Suppressor macrophage treated with lipopolysaccharide for 1 hour (primary cell): ENCODE data around the gene CIITA.
"Not testable (repeated sequence)": the region's sequence is repeated elsewhere in the genome, so short reads cannot be mapped to it uniquely, and the experiment has no call there.

Experiments
- DNase-seq, 3 donors: peaks; one replicate each; pipeline ENCODE4 v3.0.0-alpha.2; 2020 to 2022

Gene CIITA

DNA sequence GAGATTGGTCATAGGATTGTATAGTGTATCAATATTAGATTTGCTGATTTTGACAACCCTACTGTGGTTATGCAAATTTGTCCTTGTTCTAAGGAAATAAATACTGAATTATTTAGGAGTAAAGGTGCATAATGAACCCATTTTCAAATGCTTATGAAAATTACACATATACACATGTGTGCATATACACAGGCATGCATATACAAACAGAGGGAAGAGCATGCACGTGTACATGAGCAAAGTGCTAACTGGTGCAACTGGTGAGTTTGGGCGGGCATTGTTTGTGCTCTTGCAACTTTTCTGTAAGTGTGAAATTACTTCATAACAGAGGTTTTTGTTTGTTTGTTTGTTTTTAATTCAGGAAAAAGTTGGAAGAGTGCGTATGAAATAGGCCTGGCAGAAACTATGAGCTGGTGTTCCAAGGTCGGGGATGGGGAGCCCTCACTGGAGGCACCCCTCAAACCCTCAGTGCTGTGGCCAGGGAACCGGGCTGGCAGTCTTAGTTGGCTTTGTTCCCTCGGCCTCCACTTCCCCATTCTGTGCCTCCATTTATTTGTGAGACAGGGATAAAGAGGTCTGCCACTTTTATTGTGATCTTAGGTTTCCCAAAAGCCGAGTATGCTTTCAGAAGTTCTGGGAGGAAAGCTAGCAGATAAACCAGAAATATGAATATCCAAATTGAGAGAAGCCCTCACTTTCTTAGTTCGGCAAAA, 59.4 kb downstream of the CIITA start:
- DNase-seq = peak in 1 of 3 donors; percentile 20

DNA sequence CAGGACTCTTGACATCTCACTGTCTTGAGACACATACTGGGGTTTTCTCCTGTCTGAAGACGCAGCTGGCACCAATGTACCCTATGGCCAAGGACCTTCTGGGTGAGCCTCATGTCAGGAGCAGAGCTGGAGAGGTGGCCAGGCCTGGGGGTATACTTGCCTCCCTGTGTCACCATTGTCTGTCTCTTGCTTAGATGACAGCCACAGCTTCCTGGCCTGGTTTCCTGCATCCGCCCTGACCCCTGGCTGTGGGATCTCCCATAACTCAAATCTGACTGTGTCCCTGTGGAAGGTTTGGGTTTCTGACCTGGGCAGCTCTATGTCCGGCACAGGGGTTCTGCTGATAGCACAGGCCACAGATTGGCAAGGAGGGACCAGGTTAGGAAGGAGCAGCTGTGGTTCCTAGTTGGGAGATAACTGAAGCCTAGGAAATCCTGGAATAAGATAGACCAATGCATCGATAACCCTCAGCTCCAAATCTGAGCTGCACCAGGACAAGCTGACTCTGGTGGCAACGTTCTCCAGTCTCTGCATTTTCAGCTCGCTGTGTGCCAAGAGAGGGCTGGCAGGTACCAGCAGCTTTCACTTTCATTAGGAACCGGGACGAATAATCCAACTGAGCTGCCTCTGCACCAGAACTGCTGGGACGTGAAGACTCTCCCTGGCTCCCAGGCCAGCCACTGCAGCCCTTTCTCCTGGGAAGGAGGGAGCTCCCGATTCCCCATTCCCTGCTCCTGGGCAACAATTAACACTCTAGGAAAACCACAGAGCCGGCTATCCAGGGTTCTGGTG, 60.3 kb downstream of the CIITA start:
- peak in 1 of 3 donors; percentile 16 for DNase-seq

GRCh38 chr16:10938321-10938720, 61.3 kb downstream of the CIITA start:
- peak; percentile 43 to 59 (median 54) for DNase-seq

- DNase-seq = no peak
Observed at GRCh38 chr16:10938796-10939648, 62.0 kb downstream of the CIITA start.

DNA sequence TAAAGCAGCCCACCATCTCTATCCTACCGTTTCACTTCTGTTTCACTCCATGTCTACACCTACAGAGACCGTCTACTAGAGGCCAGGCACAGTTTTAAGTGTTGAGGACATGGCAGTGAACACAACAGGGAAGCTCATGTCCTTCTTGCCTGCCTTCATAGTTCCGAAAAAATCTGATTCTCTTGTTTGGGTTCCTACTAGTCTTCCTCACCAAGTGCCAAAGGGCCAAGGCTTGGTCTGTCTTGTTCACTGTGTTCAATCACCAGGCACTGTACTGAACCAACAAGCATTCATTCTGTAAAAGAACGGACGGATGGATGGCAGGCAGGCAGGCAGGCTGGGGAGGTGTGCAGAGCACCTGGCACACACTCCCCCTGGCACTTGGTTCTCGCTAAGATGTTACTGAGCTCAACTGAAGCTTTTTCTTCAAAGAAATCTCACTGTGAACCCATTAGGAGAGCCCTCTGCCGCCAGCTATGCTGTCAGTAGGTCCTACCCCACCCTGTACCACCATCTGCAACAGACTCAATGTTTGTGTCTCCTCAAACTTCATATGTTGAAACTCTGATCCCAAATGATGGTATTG, 62.7 kb downstream of the CIITA start:
- DNase-seq = no peak

DNA sequence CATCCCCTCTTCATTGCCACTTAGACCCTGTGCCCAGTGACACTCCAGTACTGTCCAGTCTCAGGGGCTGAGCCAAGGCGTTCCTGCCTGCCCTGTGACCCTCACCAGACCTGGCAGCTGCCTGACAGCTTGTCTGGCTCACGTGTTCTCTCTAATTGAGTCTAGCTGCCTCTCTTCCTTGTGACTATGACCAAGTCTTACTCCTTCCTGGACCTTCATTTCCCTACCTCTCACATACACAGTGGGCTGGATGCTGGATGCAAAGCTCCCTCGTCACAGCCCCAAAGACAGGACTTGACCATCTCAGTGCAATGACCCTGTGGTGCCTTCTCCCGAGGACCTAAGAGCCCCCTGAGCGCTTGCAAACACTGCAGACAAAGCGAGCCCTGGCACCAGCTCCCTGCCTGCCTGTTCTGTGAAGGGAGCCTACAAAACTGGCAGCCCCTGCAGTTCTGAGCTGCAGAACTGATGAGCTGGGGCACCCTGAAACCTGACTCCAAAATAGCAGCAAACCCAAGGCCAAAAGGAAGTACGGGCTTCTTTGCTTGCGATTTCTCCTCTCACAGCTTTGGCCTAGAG, 63.6 kb downstream of the CIITA start:
- peak in 2 of 3 donors; percentile 31 to 33 for DNase-seq

DNA sequence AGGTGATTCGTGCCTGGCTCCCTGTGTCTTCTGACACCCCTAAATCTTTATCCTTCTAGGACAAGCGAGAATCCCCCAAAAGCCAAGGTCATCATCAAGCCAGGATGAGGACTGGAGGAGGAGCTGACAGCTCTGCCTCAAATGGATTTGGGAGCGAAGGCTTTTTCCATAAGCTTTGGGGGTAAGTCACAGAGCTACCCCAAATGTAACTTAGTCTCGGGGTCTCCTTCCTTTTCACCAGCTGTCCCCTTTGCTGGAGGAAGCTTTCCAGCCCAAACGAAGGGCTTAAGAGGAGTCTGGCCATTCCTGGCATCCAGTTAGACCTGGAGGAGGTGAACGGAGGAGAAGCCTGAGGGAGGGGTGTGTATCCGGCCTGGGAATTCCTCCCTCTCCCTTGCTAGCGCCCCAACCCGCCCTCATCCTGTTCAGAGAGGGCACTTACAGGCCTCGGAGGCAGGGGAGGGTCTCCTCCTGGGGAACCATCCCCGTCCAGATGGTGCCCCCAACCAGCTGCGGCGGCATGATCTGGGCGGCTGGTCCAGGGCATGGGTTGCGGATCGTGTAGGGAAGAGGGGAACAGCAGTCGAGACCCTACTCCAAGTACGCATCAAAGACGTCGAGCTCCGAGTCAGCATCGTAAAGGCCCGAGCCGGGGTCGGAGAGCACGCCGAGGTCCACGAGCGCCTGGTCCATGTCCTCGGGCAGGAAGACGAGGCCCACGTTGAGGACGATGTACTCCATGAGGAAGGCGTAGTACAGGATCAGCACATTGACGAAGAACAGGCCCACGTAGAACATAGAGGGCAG, 64.3 kb downstream of the CIITA start:
- DNase-seq = no peak

DNA sequence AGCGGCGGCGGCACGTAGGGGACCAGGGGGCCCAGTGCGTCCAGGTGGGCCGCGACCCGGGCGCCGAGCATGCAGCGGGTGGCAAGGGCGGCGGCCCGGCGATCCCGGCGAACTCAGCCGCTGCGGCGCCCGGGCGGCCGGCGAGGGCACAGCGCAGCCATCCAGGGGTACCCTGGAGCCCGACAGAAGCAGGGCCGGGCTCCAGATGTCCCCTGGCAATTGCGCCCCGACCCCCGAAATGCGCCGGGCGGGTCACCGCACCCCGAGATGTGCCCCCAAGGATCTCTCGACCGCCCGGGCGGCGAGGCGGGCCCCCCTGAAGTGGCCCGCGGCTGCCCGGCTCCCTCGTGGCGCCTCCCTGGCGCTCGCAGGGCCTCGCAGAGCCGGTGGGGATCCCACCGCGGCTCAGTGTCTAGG, 64.9 kb downstream of the CIITA start:
- not testable (repeated sequence) for DNase-seq

GRCh38 chr16:10942352-10943063, 65.5 kb downstream of the CIITA start, which contains the start of gene DEXI:
TSS of gene DEXI (minus strand) at chr16:10942468. CDS start at chr16:10942005, 463 bp downstream.
- DNase-seq = peak; percentile 97 to 99 (median 98)

DNA sequence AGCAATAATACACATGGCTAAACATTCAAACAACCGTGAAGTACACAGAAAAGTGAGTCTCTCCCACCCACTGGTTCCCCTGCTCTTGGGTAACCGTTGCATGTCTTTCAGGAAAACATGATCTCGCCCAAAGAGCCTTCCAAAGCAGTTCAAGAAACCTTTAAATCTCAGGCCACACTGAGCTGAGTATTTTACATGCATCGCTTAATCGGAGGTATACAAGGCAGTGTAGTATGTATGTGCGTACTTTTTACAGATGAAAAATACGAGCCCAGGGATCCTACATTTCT, 66.0 kb downstream of the CIITA start:
- DNase-seq = peak in 2 of 3 donors; percentile 40 to 60

GRCh38 chr16:10944249-10945064, 67.5 kb downstream of the CIITA start, which contains the start of gene CLEC16A:
TSS of gene CLEC16A (plus strand) at chr16:10944564. CDS start at chr16:10944718, 154 bp downstream.
- peak; percentile 98 to 99 (median 99) for DNase-seq

GRCh38 chr16:10945065-10945787, 68.2 kb downstream of the CIITA start:
- no peak for DNase-seq

- DNase-seq = no peak
Observed at GRCh38 chr16:10946308-10946707, 69.3 kb downstream of the CIITA start.

DNA sequence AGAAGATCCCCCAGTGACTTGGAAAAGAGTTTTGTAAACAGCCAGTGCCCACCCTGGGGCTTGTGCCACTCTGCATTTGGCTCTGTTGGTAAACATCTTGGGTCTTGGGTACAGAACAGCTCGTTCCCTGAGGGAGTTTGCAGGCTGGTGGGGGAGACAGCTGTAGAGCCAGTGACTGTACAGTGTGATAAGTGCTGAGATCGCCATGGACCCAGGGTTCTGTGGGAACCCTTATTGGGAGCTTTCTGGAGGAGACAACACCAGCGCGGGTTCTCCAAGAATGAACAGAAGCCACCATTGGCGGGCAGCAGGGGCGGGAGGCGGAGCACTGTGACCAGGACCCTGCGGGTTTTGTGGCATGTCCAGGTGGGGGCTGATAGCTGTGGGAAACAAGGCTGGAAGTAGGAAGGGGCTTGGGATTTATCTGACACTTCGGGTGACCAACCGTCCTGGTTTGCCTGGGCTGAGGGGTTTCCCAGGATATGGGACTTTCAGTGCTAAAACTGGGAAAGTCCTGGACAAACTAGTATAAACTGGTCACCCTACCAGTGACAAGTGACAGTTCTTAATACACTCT, 70.3 kb downstream of the CIITA start:
- no peak for DNase-seq

GRCh38 chr16:10949424-10949970, 72.5 kb downstream of the CIITA start:
- DNase-seq = peak; percentile 67 to 74 (median 67)

DNA sequence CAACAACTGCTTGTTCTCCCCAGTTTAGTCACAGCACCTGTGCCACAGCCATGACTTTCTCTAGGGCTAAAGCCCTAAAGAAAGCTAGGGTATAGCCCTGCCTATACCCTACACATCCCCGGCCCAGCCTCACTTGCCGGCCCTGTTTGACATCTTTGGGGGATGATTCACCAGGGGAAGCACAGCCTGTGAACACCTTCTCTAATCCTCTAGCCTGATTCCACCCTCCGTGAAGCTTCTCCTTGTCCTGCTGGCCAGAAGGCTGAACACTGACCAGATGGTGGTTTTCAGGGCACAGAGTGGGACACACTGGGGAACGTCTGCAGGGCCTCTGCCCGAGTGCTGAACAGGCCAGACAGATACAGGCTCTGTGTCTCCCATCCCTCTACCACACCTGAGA, 73.4 kb downstream of the CIITA start:
- no peak for DNase-seq

- no peak for DNase-seq
Observed at GRCh38 chr16:10951026-10951425, 74.0 kb downstream of the CIITA start.

- no peak for DNase-seq
Observed at GRCh38 chr16:10954903-10955302, 77.9 kb downstream of the CIITA start.
